ENCODE results near the gene UBAP1L.

The UBAP1L gene

GRCh38 chr15:65091946-65092770 lies 22.8 kb downstream of the UBAP1L start:
- Histone ChIP-seq H3K4me3 (IDR thresholded peaks at IDR 0.05; ENCODE audit: insufficient read depth, low read depth, low read length) (no peak overlapping the region), H3K27me3 (ENCODE audit: insufficient read depth, low read depth) (no peaks in the 10 kb centered on the region), H3K4me2 (no peak overlapping the region), H4K20me1 (ENCODE audit: insufficient read depth) (no peaks in the 10 kb centered on the region), H3K4me1 (ENCODE audit: low read depth, poor library complexity, severe bottlenecking) (no peaks in the 10 kb centered on the region), H3K79me2 (ENCODE audit: insufficient read depth, low read depth) (no peaks in the 10 kb centered on the region), H2AFZ (ENCODE audit: low read depth) (no peak overlapping the region), H3K9ac (no peak overlapping the region), H3K27ac (no peak overlapping the region), H3K36me3 (ENCODE audit: insufficient read depth) (no peaks in the 10 kb centered on the region)
- no peak for TF ChIP-seq CTCF (conservative IDR thresholded peaks at IDR 0.05; ENCODE audit: low read depth, low read length)

- H4K20me1 ChIP-seq (ENCODE audit: insufficient read depth), result no peaks in the 10 kb centered on the region
Observed at GRCh38 chr15:65089206-65089824, 25.7 kb downstream of the UBAP1L start.

GRCh38 chr15:65088643-65089021 lies 26.4 kb downstream of the UBAP1L start:
- no peak overlapping the region for H2AFZ ChIP-seq (ENCODE audit: low read depth)
- no peaks in the 10 kb centered on the region for H3K79me2 ChIP-seq (ENCODE audit: insufficient read depth, low read depth)
- H3K4me3 ChIP-seq (IDR thresholded peaks at IDR 0.05; ENCODE audit: insufficient read depth, low read depth, low read length), result no peak overlapping the region
- no peak overlapping the region for H3K27ac ChIP-seq
- H3K4me1 ChIP-seq (ENCODE audit: low read depth, poor library complexity, severe bottlenecking), result no peaks in the 10 kb centered on the region
- no peak overlapping the region for H3K9ac ChIP-seq
- no peaks in the 10 kb centered on the region for H3K27me3 ChIP-seq (ENCODE audit: insufficient read depth, low read depth)
- TF ChIP-seq CTCF (conservative IDR thresholded peaks at IDR 0.05; ENCODE audit: low read depth, low read length), result no peak
- no peaks in the 10 kb centered on the region for H4K20me1 ChIP-seq (ENCODE audit: insufficient read depth)
- no peaks in the 10 kb centered on the region for H3K36me3 ChIP-seq (ENCODE audit: insufficient read depth)
- no peak overlapping the region for H3K4me2 ChIP-seq

More at GRCh38 chr15:65089206-65089824, 25.7 kb downstream of the UBAP1L start:
- H3K36me3 ChIP-seq (ENCODE audit: insufficient read depth), result no peaks in the 10 kb centered on the region
- no peaks in the 10 kb centered on the region for H3K27me3 ChIP-seq (ENCODE audit: insufficient read depth, low read depth)
- no peak overlapping the region for H3K4me2 ChIP-seq
- no peak overlapping the region for H3K9ac ChIP-seq
- H3K4me3 ChIP-seq (IDR thresholded peaks at IDR 0.05; ENCODE audit: insufficient read depth, low read depth, low read length), result no peak overlapping the region
- H2AFZ ChIP-seq (ENCODE audit: low read depth), result no peak overlapping the region
- TF ChIP-seq CTCF (conservative IDR thresholded peaks at IDR 0.05; ENCODE audit: low read depth, low read length), result no peak
- no peak overlapping the region for H3K27ac ChIP-seq
- H3K4me1 ChIP-seq (ENCODE audit: low read depth, poor library complexity, severe bottlenecking), result no peaks in the 10 kb centered on the region
- no peaks in the 10 kb centered on the region for H3K79me2 ChIP-seq (ENCODE audit: insufficient read depth, low read depth)

GRCh38 chr15:65087873-65088642 lies 26.9 kb downstream of the UBAP1L start:
- H3K9ac ChIP-seq, result no peak overlapping the region

More at GRCh38 chr15:65087873-65088642, 26.9 kb downstream of the UBAP1L start:
- no peak overlapping the region for H3K27ac ChIP-seq
- no peak overlapping the region for H3K4me3 ChIP-seq (IDR thresholded peaks at IDR 0.05; ENCODE audit: insufficient read depth, low read depth, low read length)
- H3K79me2 ChIP-seq (ENCODE audit: insufficient read depth, low read depth), result no peaks in the 10 kb centered on the region
- no peak overlapping the region for H2AFZ ChIP-seq (ENCODE audit: low read depth)
- no peaks in the 10 kb centered on the region for H3K27me3 ChIP-seq (ENCODE audit: insufficient read depth, low read depth)
- H3K36me3 ChIP-seq (ENCODE audit: insufficient read depth), result no peaks in the 10 kb centered on the region
- TF ChIP-seq CTCF (conservative IDR thresholded peaks at IDR 0.05; ENCODE audit: low read depth, low read length), result no peak
- H4K20me1 ChIP-seq (ENCODE audit: insufficient read depth), result no peaks in the 10 kb centered on the region
- no peaks in the 10 kb centered on the region for H3K4me1 ChIP-seq (ENCODE audit: low read depth, poor library complexity, severe bottlenecking)
- H3K4me2 ChIP-seq, result no peak overlapping the region

Data from KMS-11 (cell line).